ENCODE results near the gene DNM3. TPM values are rescaled to one million over a fixed set of nuclear protein-coding genes. Genes with fewer than 3 reads are reported as not detected.
A peak's percentile ranks its signal among the peaks of the same experiment; 100 is the strongest.

Gene DNM3
- total RNA-seq, 1 donor from 2014 or later = 1.1 TPM

DNA sequence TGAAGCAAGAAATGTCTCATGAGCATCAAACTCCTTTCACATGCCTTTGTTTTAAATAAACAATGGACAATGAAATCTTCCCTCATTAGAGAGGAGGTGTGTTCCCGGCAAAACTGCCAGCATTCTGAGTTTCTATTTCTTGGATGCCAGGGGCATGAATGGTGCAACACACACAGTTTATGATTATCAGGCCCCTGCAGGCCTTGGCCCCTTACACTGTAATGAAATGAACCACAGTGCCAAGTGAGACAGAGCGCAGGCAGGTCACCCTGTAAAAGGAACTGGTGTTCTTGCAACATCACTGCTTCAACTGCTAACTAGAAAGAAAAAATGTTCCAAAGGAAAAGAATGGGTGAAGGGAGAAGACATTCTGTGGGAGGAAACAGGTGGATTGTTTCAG, 606.3 kb downstream of the DNM3 start:
- H2AFZ ChIP-seq (replicated peaks) = no peak overlapping the region
- Mint-ChIP-seq H3K9me3 (no peaks in the 10 kb centered on the region), H3K36me3 (no peaks in the 10 kb centered on the region), H3K27me3 (ENCODE audit: insufficient read depth, low read depth) (peaks cover 2% of the 10 kb centered on the region), H3K4me3 (no peak overlapping the region), H3K27ac (no peak overlapping the region), H3K4me1 (peaks cover 45% of the 10 kb centered on the region)
- DNase-seq (ENCODE audit: low spot score) = no peak
- H3K79me2 ChIP-seq (ENCODE audit: low read depth) = peaks cover 11% of the 10 kb centered on the region
- no peak overlapping the region for H3K27ac ChIP-seq
- no peaks in the 10 kb centered on the region for H4K20me1 ChIP-seq (ENCODE audit: low read depth)
- H3K4me2 ChIP-seq = no peak overlapping the region
- no peaks in the 10 kb centered on the region for H3K9me3 ChIP-seq (ENCODE audit: low read depth)
- H3K4me3 ChIP-seq = no peak overlapping the region
- no peak overlapping the region for H3K9ac ChIP-seq
- peaks cover 30% of the 10 kb centered on the region for H3K4me1 ChIP-seq
- TF ChIP-seq EZH2 (IDR thresholded peaks at IDR 0.05) (no peak), EZH2phosphoT487 (IDR thresholded peaks at IDR 0.05) (no peak)
- TF ChIP-seq, protein P1, sequence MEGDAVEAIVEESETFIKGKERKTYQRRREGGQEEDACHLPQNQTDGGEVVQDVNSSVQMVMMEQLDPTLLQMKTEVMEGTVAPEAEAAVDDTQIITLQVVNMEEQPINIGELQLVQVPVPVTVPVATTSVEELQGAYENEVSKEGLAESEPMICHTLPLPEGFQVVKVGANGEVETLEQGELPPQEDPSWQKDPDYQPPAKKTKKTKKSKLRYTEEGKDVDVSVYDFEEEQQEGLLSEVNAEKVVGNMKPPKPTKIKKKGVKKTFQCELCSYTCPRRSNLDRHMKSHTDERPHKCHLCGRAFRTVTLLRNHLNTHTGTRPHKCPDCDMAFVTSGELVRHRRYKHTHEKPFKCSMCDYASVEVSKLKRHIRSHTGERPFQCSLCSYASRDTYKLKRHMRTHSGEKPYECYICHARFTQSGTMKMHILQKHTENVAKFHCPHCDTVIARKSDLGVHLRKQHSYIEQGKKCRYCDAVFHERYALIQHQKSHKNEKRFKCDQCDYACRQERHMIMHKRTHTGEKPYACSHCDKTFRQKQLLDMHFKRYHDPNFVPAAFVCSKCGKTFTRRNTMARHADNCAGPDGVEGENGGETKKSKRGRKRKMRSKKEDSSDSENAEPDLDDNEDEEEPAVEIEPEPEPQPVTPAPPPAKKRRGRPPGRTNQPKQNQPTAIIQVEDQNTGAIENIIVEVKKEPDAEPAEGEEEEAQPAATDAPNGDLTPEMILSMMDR (IDR thresholded peaks at IDR 0.05) = no peak
- no peaks in the 10 kb centered on the region for H3K36me3 ChIP-seq
- H3F3A ChIP-seq (ENCODE audit: low read depth) = peaks cover 18% of the 10 kb centered on the region
- no peaks in the 10 kb centered on the region for H3K27me3 ChIP-seq

DNA sequence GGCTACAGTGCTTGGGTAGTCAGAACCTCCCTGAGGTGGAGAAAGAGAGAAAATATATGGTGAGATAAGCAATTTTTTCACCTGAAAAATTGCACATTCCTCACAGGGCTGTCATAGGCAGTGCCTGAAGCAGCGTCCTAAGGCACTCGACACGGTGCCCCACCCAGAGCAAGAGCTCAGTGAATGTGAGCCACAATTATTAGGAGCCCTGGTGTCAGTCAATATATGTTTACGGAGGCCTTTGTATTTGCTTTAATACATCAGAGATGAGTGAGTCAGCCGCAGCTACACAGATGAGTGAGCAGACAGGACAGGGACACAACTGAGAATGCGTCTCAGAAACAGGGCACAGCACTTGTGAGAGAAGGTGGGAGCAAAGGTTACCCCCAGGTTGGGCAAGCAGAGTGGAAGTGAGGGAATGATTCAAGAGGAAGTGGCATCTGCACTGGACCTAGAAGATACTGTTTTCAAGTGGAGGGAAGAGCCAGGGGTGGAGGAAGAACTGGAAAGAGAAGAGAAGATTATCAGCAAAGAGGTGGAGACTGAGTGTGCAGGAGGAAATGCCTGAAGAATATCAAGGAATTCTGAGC, 607.8 kb downstream of the DNM3 start:
- no peak overlapping the region for H3K4me3 ChIP-seq
- peak overlapping the region; percentile 89 for H2AFZ ChIP-seq (replicated peaks)
- peak overlapping the region; percentile 39 for H3K27ac Mint-ChIP-seq
- no peaks in the 10 kb centered on the region for H3K9me3 ChIP-seq (ENCODE audit: low read depth)
- no peaks in the 10 kb centered on the region for H4K20me1 ChIP-seq (ENCODE audit: low read depth)
- H3K4me2 ChIP-seq = no peak overlapping the region
- peaks cover 31% of the 10 kb centered on the region for H3K4me1 ChIP-seq
- no peaks in the 10 kb centered on the region for H3K36me3 Mint-ChIP-seq
- H3K79me2 ChIP-seq (ENCODE audit: low read depth) = no peaks in the 10 kb centered on the region
- no peaks in the 10 kb centered on the region for H3K36me3 ChIP-seq
- H3K27me3 Mint-ChIP-seq (ENCODE audit: insufficient read depth, low read depth) = peaks cover 2% of the 10 kb centered on the region
- no peak for DNase-seq (ENCODE audit: low spot score)
- no peak overlapping the region for H3K4me3 Mint-ChIP-seq
- H3K27ac ChIP-seq = no peak overlapping the region
- H3K27me3 ChIP-seq = no peaks in the 10 kb centered on the region
- no peaks in the 10 kb centered on the region for H3K9me3 Mint-ChIP-seq
- H3K9ac ChIP-seq = no peak overlapping the region
- TF ChIP-seq EZH2 (IDR thresholded peaks at IDR 0.05) (no peak), EZH2phosphoT487 (IDR thresholded peaks at IDR 0.05) (no peak)
- TF ChIP-seq, protein P1 (IDR thresholded peaks at IDR 0.05) = no peak
- H3K4me1 Mint-ChIP-seq = peaks cover 53% of the 10 kb centered on the region
- H3F3A ChIP-seq (ENCODE audit: low read depth) = peaks cover 23% of the 10 kb centered on the region

DNA sequence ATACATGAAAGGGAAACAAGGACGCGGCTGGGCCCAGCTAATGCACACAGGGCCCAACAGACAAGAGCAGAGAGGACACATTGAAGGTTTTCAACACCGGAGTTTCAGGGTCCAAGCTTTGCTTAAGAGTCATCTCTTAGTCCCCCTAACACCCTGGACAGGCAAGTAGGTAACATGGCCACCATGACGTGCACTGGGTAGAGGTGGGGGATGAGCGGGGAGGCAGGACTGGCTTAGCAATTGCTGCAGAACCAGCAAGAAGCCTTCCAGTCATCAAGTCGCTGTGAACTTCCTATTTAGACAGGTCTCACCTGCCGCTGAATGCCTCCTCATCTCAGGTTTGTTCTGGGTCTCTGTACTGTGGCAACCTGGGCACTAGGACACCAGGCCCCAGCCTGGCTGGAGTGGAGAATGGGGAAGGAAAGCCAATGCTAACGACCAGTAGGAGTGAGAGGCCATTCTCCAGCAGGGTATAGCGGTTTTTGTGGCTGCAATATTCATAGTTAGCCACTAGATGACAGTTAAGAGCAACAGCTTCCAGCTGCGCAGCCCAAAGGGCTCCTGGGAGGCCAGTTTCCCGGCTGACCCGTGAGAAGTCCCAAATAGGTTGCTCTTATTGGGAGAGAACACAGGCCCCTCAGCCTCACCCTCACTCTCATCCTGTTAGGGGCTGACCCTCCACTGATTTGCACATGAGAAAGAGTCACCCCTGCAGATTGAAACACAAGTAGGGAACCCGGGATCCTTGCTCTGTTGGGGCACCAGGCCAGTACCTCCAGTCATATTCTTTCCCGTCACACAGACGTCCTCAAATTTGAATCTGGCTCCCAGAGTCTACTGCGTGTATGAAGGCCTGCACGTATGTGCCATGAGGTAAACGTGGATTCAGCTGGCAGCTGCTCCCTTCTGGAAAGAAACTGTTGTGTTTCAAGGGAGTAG, 608.6 kb downstream of the DNM3 start:
- Histone ChIP-seq H2AFZ (replicated peaks) (peak overlapping the region; percentile 89), H3K27me3 (no peaks in the 10 kb centered on the region), H3K79me2 (ENCODE audit: low read depth) (no peaks in the 10 kb centered on the region), H3K9me3 (ENCODE audit: low read depth) (no peaks in the 10 kb centered on the region), H3K4me3 (no peak overlapping the region), H3K9ac (no peak overlapping the region), H3F3A (ENCODE audit: low read depth) (peaks cover 23% of the 10 kb centered on the region), H3K36me3 (no peaks in the 10 kb centered on the region), H3K4me1 (peaks cover 31% of the 10 kb centered on the region), H3K4me2 (peak overlapping the region; percentile 40), H3K27ac (no peak overlapping the region), H4K20me1 (ENCODE audit: low read depth) (no peaks in the 10 kb centered on the region)
- TF ChIP-seq EZH2phosphoT487 (IDR thresholded peaks at IDR 0.05) = no peak
- TF ChIP-seq, protein P1 (IDR thresholded peaks at IDR 0.05) = peak; percentile 75
- DNase-seq (ENCODE audit: low spot score) = peak; percentile 86
- Mint-ChIP-seq H3K9me3 (no peaks in the 10 kb centered on the region), H3K27me3 (ENCODE audit: insufficient read depth, low read depth) (peaks cover 6% of the 10 kb centered on the region), H3K4me3 (no peak overlapping the region), H3K36me3 (no peaks in the 10 kb centered on the region), H3K27ac (peak overlapping the region; percentile 85), H3K4me1 (peaks cover 53% of the 10 kb centered on the region)

Measured in neural progenitor cell (in vitro differentiated cells).